Peyer's patch (tissue), 4 donors: ENCODE measurements around the gene SLC25A13. TPM values are rescaled to one million over a fixed set of nuclear protein-coding genes. Genes with fewer than 3 reads are reported as not detected.

Experiments used
- DNase-seq, 3 donors: peaks; one replicate each; pipeline ENCODE4 v3.0.0-alpha.2; 2017 to 2019
- H3K27ac ChIP-seq, 4 donors: fragments of 200-600 bp; sonication (generic); one replicate each; pipeline ENCODE4 v1.5.1; 2016 to 2019
- H3K27me3 ChIP-seq, 2 donors: fragments of 200-600 bp; sonication (generic); one replicate each; pipeline ENCODE4 v1.5.1; 2019
- H3K36me3 ChIP-seq, 3 donors: fragments of 200-600 bp; sonication (generic); one replicate each; pipeline ENCODE4 v1.5.1; 2016 to 2019
- H3K4me1 ChIP-seq, 4 donors: fragments of 200-600 bp; sonication (generic); one replicate each; pipeline ENCODE4 v1.5.1; 2016 to 2019
- H3K4me3 ChIP-seq, 4 donors: fragments of 200-600 bp; sonication (generic); 1 replicate in 3 of 4; 2 replicates in 1 of 4; pipeline ENCODE4 v1.5.1; 2016 to 2019; ENCODE audit warnings: mild to moderate bottlenecking in 1 of 4
- H3K9me3 ChIP-seq, 4 donors: fragments of 200-600 bp; sonication (generic); one replicate each; pipeline ENCODE4 v1.5.1; 2016 to 2019; ENCODE audit warnings: mild to moderate bottlenecking in 1 of 4
- POLR2A ChIP-seq, 2 donors: fragments of 450-650 bp; IDR thresholded peaks; one replicate each; pipeline ENCODE4 v1.5.1; 2017; ENCODE audit warnings: antibody characterized with exemption in 2 of 2, mild to moderate bottlenecking in 2 of 2, moderate library complexity in 2 of 2
- total RNA-seq, 4 donors: library from RNA; depleted of rRNA; stranded (reverse); fragments of >200 nt; gene quantifications; one replicate each; pipeline ENCODE4 v1.1.0, GENCODE V29; 2016
- TF ChIP-seq, protein P1 (sequence below), 6 experiments: fragments of 450-650 bp in 4 of 6; fragments of 200-600 bp in 2 of 6; sonication (generic) in 1 of 6; IDR thresholded peaks; one replicate each; pipeline ENCODE4 v1.5.1; 2017 to 2019; ENCODE audit warnings: antibody characterized with exemption in 6 of 6, mild to moderate bottlenecking in 3 of 6, moderate library complexity in 1 of 6

SLC25A13 gene
- total RNA-seq, 4 donors from 2014 or later, result 16.5 to 87.8 (median 60.3) TPM

DNA sequence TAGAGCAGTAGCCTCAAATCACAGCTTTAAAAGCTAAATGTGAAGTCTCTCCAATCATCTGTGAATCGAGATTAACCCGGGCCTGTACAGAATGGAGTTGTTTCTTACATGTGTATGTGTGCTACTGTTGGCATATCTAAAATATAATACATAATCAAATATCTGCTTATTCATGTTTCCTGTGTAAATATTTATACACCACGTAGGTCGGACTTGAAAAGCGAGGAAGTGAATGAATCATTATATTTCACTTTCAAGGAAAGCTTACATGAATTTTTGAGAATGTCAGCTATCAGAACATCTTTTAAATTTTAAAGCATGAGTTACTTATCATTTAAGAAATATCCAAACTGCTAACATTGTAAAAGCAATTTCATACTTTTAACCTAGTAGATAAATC lies 233.3 kb downstream of the SLC25A13 start:
- Histone ChIP-seq H3K4me1 (no peaks in the 10 kb centered on the region), H3K36me3 (no peaks in the 10 kb centered on the region), H3K4me3 (no peak overlapping the region), H3K27ac (no peak overlapping the region), H3K27me3 (no peaks in the 10 kb centered on the region), H3K9me3 (no peaks in the 10 kb centered on the region)
- no peak for DNase-seq
- TF ChIP-seq, protein P1, sequence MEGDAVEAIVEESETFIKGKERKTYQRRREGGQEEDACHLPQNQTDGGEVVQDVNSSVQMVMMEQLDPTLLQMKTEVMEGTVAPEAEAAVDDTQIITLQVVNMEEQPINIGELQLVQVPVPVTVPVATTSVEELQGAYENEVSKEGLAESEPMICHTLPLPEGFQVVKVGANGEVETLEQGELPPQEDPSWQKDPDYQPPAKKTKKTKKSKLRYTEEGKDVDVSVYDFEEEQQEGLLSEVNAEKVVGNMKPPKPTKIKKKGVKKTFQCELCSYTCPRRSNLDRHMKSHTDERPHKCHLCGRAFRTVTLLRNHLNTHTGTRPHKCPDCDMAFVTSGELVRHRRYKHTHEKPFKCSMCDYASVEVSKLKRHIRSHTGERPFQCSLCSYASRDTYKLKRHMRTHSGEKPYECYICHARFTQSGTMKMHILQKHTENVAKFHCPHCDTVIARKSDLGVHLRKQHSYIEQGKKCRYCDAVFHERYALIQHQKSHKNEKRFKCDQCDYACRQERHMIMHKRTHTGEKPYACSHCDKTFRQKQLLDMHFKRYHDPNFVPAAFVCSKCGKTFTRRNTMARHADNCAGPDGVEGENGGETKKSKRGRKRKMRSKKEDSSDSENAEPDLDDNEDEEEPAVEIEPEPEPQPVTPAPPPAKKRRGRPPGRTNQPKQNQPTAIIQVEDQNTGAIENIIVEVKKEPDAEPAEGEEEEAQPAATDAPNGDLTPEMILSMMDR (IDR thresholded peaks at IDR 0.05), result no peak
- TF ChIP-seq POLR2A (IDR thresholded peaks at IDR 0.05), result no peak

DNA sequence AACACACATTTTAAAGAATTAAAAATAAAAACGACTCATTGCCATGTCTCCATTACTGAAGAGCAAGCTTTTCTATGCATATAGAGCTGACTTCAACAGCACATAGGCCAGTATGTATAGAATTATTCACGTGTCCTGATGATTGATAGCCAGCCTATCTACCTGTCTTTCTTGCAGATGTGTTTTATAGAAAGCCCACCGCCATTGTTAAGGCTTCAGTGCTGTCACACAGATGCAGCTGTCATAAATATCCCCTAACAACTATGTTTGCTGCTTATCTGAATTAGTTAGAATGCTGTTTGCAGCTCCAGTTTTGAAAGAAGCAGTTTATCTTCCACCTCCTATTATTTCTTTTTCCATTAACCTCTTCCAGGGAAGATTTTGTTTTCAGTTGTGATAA lies 235.9 kb downstream of the SLC25A13 start:
- Histone ChIP-seq H3K36me3 (no peaks in the 10 kb centered on the region), H3K4me3 (no peak overlapping the region), H3K27me3 (no peaks in the 10 kb centered on the region), H3K4me1 (no peaks in the 10 kb centered on the region), H3K27ac (no peak overlapping the region), H3K9me3 (no peaks in the 10 kb centered on the region)
- DNase-seq, result no peak
- TF ChIP-seq, protein P1 (IDR thresholded peaks at IDR 0.05), result no peak
- no peak for TF ChIP-seq POLR2A (IDR thresholded peaks at IDR 0.05)

DNA sequence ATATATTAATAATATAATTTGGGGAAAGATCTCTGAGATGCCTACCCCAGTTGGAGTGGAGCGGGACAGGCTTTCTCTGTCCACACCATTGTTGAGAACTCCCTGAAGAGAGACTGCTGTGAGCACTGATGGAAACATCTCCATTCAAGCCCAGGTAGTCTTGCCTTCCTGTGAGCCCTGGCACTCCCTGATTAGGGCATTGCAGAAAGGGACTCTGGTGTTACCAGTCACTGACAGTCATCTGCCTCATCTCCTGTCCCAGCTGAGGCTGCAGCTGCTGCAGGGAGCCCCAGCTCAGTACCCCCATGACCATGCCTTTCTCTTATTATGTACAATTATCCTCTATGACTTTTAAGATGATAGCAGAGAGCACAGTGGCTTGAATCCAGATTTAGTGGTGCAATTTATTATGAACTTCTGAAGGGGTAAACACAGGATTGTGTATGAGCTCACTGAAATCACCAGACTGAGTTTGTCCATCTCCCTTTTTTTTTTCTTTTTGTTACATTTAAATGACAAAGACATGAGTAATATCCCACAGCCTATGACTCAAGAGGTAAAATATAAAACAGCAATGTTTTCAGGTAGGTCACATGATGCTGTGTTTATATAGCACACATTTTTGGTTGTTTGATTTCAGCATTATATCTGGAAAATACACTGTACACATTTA lies 236.9 kb downstream of the SLC25A13 start:
- no peak for DNase-seq
- TF ChIP-seq, protein P1 (IDR thresholded peaks at IDR 0.05), result no peak
- TF ChIP-seq POLR2A (IDR thresholded peaks at IDR 0.05), result no peak
- H3K9me3 ChIP-seq, result no peaks in the 10 kb centered on the region

DNA sequence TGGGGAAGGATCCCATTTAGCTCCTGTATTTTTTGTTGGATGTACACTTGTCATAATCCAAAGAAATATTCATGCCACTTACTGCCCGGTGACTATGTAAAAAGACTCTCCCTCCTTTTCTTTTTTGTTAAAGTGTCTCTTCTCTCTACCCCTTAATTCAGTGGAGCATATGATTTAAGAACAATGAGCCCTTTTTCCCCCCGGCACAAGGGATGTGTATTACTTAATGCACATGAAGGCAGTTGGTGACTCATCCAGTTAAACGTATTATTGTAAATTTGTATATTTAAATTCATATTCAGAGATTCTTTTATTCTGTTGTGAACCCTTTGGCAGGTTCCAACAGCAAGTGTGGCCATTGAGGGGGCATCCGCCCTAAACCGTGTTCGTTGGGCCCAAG lies 241.9 kb downstream of the SLC25A13 start:
- TF ChIP-seq POLR2A (IDR thresholded peaks at IDR 0.05), result no peak
- TF ChIP-seq, protein P1 (IDR thresholded peaks at IDR 0.05), result no peak
- DNase-seq, result no peak
- no peaks in the 10 kb centered on the region for H3K36me3 ChIP-seq
- H3K9me3 ChIP-seq, result no peaks in the 10 kb centered on the region
- no peak overlapping the region for H3K27ac ChIP-seq
- no peak overlapping the region for H3K4me3 ChIP-seq
- peaks cover 0 to 9% (median 0%) of the 10 kb centered on the region in 4 donors for H3K4me1 ChIP-seq
- peaks cover 0 to 8% of the 10 kb centered on the region in 2 donors for H3K27me3 ChIP-seq

More for the DNA sequence above, 236.9 kb downstream of the SLC25A13 start:
- Histone ChIP-seq H3K4me1 (no peaks in the 10 kb centered on the region), H3K27ac (no peak overlapping the region), H3K27me3 (no peaks in the 10 kb centered on the region), H3K4me3 (no peak overlapping the region), H3K36me3 (no peaks in the 10 kb centered on the region)

DNA sequence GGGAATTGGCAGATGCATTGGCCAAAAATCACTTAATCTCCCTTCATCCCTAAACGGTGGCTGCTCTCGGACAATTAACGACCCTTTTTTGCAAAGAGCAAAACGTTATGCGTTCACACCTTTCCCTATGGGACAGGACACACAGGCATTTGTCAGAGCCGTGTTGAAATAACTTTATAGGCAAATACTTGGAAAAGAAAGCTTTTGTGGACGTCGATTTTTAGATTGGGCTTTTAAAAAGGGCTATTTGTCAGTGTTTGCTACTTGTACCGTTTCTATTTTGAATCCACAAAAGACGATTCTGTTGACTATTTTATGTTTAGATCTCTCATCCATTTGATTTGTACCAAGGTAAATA lies 245.6 kb downstream of the SLC25A13 start:
- no peak for TF ChIP-seq POLR2A (IDR thresholded peaks at IDR 0.05)
- TF ChIP-seq, protein P1 (IDR thresholded peaks at IDR 0.05), result no peak
- DNase-seq, result no peak
- no peaks in the 10 kb centered on the region for H3K36me3 ChIP-seq
- no peak overlapping the region for H3K27ac ChIP-seq
- peaks cover 0 to 8% of the 10 kb centered on the region in 2 donors for H3K27me3 ChIP-seq
- peaks cover 0 to 9% (median 0%) of the 10 kb centered on the region in 4 donors for H3K4me1 ChIP-seq
- H3K9me3 ChIP-seq, result no peaks in the 10 kb centered on the region
- H3K4me3 ChIP-seq, result peak overlapping the region; percentile 23 to 53 (median 39)
